Raji (cell line): ENCODE data around the gene TENT5C.

ENCODE experiments used
- POLR2A ChIP-seq: IDR thresholded peaks from 2 replicates; pipeline ENCODE4 v1.6.1; 2011; ENCODE audit warnings: low read depth, low read length, control low read depth; ENCODE audit not compliant: insufficient read depth

TENT5C gene

DNA sequence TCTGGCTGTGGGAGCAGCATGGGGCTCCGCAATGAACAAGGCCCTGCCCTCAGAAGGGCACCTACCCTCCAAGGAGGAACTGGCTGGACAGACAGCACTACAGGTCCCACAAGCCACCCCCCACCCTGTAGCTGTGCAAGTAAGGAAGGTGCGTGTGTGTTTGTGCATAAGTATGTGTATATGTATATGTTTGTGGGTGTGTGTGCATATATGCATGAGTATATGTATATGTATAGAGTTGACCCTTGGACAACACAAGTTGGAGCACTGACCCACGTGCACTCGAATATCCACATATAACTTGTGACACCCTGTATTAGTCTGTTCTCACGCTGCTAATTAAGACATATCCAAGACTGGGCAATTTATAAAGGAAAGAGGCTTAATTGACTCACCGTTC lies 22.6 kb upstream of the TENT5C start:
- TF ChIP-seq POLR2A, result no peak

DNA sequence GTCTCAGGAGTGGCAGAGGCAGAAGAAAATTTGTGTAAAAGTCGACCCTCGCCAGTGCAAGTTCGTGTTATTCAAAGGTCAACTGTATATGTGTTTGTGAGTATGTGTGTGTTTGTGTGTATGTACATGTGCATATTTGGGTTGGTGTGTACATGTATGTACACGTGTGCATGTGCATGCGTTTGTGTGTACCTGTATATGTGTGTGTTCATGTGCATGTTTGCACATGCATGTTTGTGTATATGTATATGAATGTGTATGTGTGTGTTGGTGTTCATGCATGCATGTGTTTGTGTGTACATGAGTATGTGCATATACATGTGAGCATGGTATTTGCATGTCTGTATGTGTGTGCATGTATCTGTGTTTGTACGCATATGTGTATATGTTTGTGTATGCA lies 21.7 kb upstream of the TENT5C start:
- TF ChIP-seq POLR2A, result no peak

- TF ChIP-seq POLR2A, result no peak
These were observed 20.8 kb upstream of the TENT5C start for GRCh38 chr1:117585086-117585485.

GRCh38 chr1:117586337-117586736 lies 19.5 kb upstream of the TENT5C start:
- no peak for TF ChIP-seq POLR2A

GRCh38 chr1:117586747-117587498 lies 18.9 kb upstream of the TENT5C start:
- no peak for TF ChIP-seq POLR2A

- no peak for TF ChIP-seq POLR2A
These were observed 18.1 kb upstream of the TENT5C start for GRCh38 chr1:117587499-117588356.

DNA sequence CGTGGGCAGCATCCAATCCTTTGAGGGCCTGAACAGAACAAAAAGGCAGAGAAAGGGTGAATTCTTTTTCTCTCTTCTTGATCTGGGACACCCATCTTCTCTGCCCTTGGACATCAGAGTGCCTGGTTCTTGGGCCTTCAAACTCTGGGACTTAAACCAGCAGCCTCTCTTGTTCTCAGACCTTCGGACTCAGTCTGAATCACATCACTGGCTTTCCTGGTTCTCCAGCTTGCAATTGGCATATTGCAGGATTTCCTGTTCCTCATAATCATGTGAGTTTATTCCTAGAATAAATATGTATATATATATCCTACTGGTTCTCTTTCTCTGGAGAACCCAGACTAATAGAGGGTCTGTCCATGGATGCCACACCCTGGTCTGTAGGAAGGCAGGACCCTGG lies 16.3 kb upstream of the TENT5C start:
- no peak for TF ChIP-seq POLR2A

GRCh38 chr1:117590273-117590925 lies 15.4 kb upstream of the TENT5C start:
- no peak for TF ChIP-seq POLR2A

DNA sequence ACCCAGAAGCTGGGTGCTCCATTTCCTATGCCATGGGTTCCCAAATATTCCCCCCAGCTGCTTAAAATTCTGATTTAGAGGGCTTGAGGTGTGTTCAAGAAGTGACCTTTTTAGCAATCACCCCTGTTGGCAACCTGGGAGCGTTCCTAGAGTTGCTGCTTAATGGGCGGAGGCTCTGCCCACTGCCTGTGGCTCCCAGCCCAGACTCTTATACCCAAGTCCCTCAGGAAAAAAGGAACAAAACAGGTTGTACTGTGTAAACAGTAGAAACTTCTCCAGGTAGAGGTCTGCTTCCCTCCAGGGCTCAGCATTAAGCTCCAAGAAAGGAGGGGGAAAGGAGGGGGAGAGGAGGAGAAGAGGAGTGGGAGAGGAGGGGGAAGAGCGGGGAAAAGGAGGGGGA lies 14.6 kb upstream of the TENT5C start:
- no peak for TF ChIP-seq POLR2A

DNA sequence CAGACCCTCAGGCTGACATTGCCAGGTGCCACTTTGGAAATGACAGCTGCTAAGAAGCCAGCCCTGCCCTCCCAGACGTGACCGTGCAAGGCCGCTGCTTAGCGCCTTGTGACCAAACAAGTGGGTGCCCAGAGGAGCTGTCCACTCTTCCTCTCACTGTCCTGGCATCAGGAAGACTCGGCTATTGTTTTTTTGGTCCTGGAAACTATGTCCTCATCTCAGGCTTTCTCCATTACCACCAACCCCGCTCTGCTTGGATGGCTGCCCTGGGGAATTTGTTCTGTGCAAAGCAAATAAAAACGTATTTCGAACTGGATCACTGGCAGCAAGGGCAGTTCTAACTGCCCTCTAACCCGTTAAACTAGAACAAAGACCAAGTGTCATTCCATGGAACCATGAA lies 13.7 kb upstream of the TENT5C start:
- TF ChIP-seq POLR2A, result no peak

DNA sequence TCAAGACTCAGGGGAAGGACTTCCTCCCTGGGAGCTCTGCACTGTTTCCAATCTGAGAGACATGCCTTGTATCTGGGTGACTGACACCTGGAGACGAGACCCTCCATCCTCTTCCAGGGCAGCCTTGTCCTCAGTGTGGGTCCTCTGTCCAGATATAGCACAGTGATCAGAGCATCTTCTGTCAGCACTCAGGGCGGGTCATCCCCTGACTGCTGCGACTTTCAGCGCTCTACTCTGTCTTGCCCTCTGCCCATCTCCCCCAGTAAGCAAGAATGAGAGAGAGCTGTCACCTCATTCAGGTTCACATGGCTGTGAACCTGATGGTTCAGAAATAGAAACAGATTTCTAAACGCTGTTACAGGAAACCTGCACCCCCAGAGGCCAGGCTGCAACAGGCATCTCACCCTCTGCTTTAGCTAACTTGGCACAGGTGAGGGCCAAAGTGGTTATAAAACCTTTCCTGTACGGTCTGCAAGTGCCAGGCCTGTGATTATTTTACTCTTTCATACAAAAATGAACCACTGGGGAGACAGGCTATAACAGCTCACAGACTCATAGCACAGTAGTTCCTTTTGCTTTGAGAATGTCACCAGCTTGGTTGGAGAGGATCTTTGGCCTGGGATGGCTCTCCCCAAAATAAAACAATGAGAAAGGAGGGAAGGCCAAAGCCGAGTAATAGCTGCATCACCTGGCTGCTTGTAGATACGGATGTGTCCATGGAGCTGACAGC lies 11.4 kb upstream of the TENT5C start:
- TF ChIP-seq POLR2A, result no peak

DNA sequence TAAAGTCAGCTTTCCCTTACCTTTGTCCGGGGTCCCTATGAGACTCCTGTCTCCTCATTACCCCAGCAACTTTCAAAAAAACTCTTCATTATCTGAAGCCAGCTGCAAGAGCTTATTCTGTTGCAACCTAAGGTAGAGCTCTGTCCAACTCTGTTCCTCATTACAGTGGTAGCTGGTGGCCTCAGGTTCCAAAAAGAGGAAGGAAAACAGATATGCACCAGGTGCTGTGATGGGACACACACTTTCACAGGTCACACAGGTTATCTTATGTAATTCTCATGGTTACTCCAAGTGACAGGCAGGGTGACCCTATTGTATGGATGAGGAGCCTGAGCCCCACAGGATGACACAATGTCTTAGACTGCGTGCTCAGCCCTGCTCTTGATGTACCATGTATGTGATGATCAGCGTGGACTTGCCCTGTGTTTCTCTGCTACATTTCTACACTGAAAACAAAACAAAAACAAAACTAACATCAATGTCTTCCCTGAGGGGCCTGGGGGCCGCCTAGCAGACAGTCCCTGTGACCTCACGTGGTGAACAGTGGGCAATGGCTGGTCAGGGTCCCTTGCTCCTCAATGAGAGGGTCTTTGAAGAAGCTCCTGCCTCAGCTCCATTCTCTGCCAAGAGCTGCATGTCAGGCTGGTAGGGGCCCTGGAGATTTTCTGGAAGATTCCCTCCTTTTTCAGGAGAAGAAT lies 9.7 kb upstream of the TENT5C start:
- TF ChIP-seq POLR2A, result no peak

GRCh38 chr1:117598489-117598888 lies 7.4 kb upstream of the TENT5C start:
- no peak for TF ChIP-seq POLR2A
